HEK293T (cell line): ENCODE results near the gene FOXO1.

Experiments used
- CTCF ChIA-PET: fragments of 350-600 bp; formaldehyde crosslinking; extraction: SDS; loops from one replicate; lab custom pipeline; 2021; ENCODE audit warnings: antibody characterized with exemption, inconsistent platforms; lab: Yijun Ruan, JAX
- POLR2A ChIA-PET: fragments of 350-600 bp; formaldehyde crosslinking; extraction: SDS; loops from one replicate; lab custom pipeline; 2020; ENCODE audit warnings: antibody characterized with exemption, inconsistent platforms; lab: Yijun Ruan, JAX
- DNase-seq: peaks from one replicate; pipeline ENCODE4 v3.0.0; 2012; ENCODE audit warnings: mixed read lengths; ENCODE audit errors: extremely low spot score
- ARNT ChIP-seq: fragments of 450-650 bp; IDR thresholded peaks from 2 replicates; pipeline ENCODE4 v1.6.1; 2017; ENCODE audit warnings: mild to moderate bottlenecking
- BHLHE40 ChIP-seq: fragments of 450-650 bp; IDR thresholded peaks from 2 replicates; pipeline ENCODE4 v1.6.1; 2016; ENCODE audit warnings: mild to moderate bottlenecking, moderate library complexity, borderline replicate concordance
- CTBP1 ChIP-seq: fragments of 450-650 bp; IDR thresholded peaks from 2 replicates; pipeline ENCODE4 v1.6.1; 2016; ENCODE audit warnings: borderline replicate concordance
- ELF4 ChIP-seq: fragments of 450-650 bp; IDR thresholded peaks from 2 replicates; pipeline ENCODE4 v1.6.1; 2017; ENCODE audit warnings: antibody characterized with exemption
- FOXA1 ChIP-seq: fragments of 450-650 bp; IDR thresholded peaks from 2 replicates; pipeline ENCODE4 v1.6.1; 2016; ENCODE audit warnings: mild to moderate bottlenecking
- FOXK2 ChIP-seq: fragments of 450-650 bp; IDR thresholded peaks from 2 replicates; pipeline ENCODE4 v1.6.1; 2016; ENCODE audit warnings: mild to moderate bottlenecking
- FOXM1 ChIP-seq: fragments of 450-650 bp; IDR thresholded peaks from 2 replicates; pipeline ENCODE4 v1.6.1; 2017; ENCODE audit warnings: mild to moderate bottlenecking, borderline replicate concordance
- HDGF ChIP-seq: fragments of 450-650 bp; IDR thresholded peaks from 2 replicates; pipeline ENCODE4 v1.6.1; 2017; ENCODE audit warnings: antibody characterized with exemption, borderline replicate concordance
- L3MBTL2 ChIP-seq: fragments of 450-650 bp; conservative IDR thresholded peaks from 2 replicates; pipeline ENCODE4 v1.6.1; 2016; ENCODE audit warnings: mild to moderate bottlenecking
- LEF1 ChIP-seq: fragments of 450-650 bp; IDR thresholded peaks from 2 replicates; pipeline ENCODE4 v1.6.1; 2017; ENCODE audit warnings: mild to moderate bottlenecking, borderline replicate concordance
- NFRKB ChIP-seq: fragments of 450-650 bp; IDR thresholded peaks from 2 replicates; pipeline ENCODE4 v1.6.1; 2016; ENCODE audit warnings: mild to moderate bottlenecking, moderate library complexity
- PKNOX1 ChIP-seq: fragments of 450-650 bp; IDR thresholded peaks from 2 replicates; pipeline ENCODE4 v1.6.1; 2016
- SP1 ChIP-seq: fragments of 450-650 bp; IDR thresholded peaks from 2 replicates; pipeline ENCODE4 v1.6.1; 2017
- SUZ12 ChIP-seq: fragments of 450-650 bp; IDR thresholded peaks from 2 replicates; pipeline ENCODE4 v1.6.1; 2016; ENCODE audit warnings: mild to moderate bottlenecking
- TARDBP ChIP-seq: fragments of 450-650 bp; IDR thresholded peaks from 2 replicates; pipeline ENCODE4 v1.6.1; 2016
- ZNF384 ChIP-seq: fragments of 450-650 bp; IDR thresholded peaks from 2 replicates; pipeline ENCODE4 v1.6.1; 2016

Gene FOXO1

GRCh38 chr13:40657307-40657706 is 9.1 kb downstream of the FOXO1 start:
- DNase-seq: no peak
- ChIA-PET POLR2A (no interaction called here), CTCF (no interaction called here)
- no peak for TF ChIP-seq PKNOX1
- TF ChIP-seq FOXK2: no peak
- no peak for TF ChIP-seq FOXA1
- no peak for TF ChIP-seq CTBP1
- no peak for TF ChIP-seq ARNT
- TF ChIP-seq BHLHE40: no peak
- TF ChIP-seq LEF1: no peak
- TF ChIP-seq TARDBP: no peak
- no peak for TF ChIP-seq FOXM1
- TF ChIP-seq ZNF384: no peak
- TF ChIP-seq SP1: no peak
- no peak for TF ChIP-seq L3MBTL2
- TF ChIP-seq HDGF: no peak
- TF ChIP-seq ELF4: no peak
- TF ChIP-seq NFRKB: no peak
- no peak for TF ChIP-seq SUZ12

- POLR2A ChIA-PET: no interaction called here
- no peak for DNase-seq
- CTCF ChIA-PET: no interaction called here
- no peak for TF ChIP-seq BHLHE40
- TF ChIP-seq LEF1: no peak
- no peak for TF ChIP-seq ZNF384
- TF ChIP-seq TARDBP: no peak
Measured at GRCh38 chr13:40656358-40656757, 10.1 kb downstream of the FOXO1 start.

GRCh38 chr13:40653527-40654318 is 12.7 kb downstream of the FOXO1 start:
- no peak for DNase-seq
- no peak for TF ChIP-seq FOXA1
- TF ChIP-seq PKNOX1: peak; percentile 30; the same call in 1 of the 2 replicates
- CTCF ChIA-PET: interaction anchor here (0.6 kb wide), 1 partner anchor 31 kb away, joined by 4 read pairs; no protein-coding TSS in a partner anchor
- POLR2A ChIA-PET: interaction anchor here (2.2 kb wide), 1 partner anchor 11 kb away, joined by 5 read pairs; no protein-coding TSS in a partner anchor

- POLR2A ChIA-PET: interaction anchor here (2.2 kb wide), 1 partner anchor 12 kb away, joined by 5 read pairs; no protein-coding TSS in a partner anchor
- TF ChIP-seq SP1 (no peak), NFRKB (no peak), SUZ12 (no peak), FOXM1 (no peak), L3MBTL2 (no peak), FOXA1 (no peak)
- no peak for DNase-seq
Measured at GRCh38 chr13:40652588-40652940, 13.9 kb downstream of the FOXO1 start.

GRCh38 chr13:40651866-40652587 is 14.4 kb downstream of the FOXO1 start:
- CTCF ChIA-PET: no interaction called here
- POLR2A ChIA-PET: interaction anchor here (2.2 kb wide), 1 partner anchor 13 kb away, joined by 5 read pairs; no protein-coding TSS in a partner anchor
- no peak for TF ChIP-seq BHLHE40
- TF ChIP-seq L3MBTL2: no peak
- TF ChIP-seq ELF4: no peak
- TF ChIP-seq FOXA1: no peak
- no peak for TF ChIP-seq FOXK2
- TF ChIP-seq HDGF: no peak
- DNase-seq: no peak

More at GRCh38 chr13:40652588-40652940, 13.9 kb downstream of the FOXO1 start:
- CTCF ChIA-PET: no interaction called here

GRCh38 chr13:40648841-40649240 is 17.6 kb downstream of the FOXO1 start:
- POLR2A ChIA-PET: no interaction called here

More at GRCh38 chr13:40648841-40649240, 17.6 kb downstream of the FOXO1 start:
- TF ChIP-seq BHLHE40 (no peak), FOXM1 (no peak), ZNF384 (no peak), HDGF (no peak), PKNOX1 (no peak), ARNT (no peak), TARDBP (no peak), SUZ12 (no peak), CTBP1 (no peak), LEF1 (no peak), ELF4 (no peak), L3MBTL2 (no peak), SP1 (no peak), FOXA1 (no peak), FOXK2 (no peak), NFRKB (no peak)
- no peak for DNase-seq
- CTCF ChIA-PET: no interaction called here
